HepG2 (cell line): ENCODE data around the gene STARD10.
"Not testable (repeated sequence)": the region's sequence is repeated elsewhere in the genome, so short reads cannot be mapped to it uniquely, and the experiment has no call there.

Experiments
- DMAP1 ChIP-seq: IDR thresholded peaks from 2 replicates; pipeline ENCODE4 v1.6.1; 2016
- HOXA7 ChIP-seq: sonication (generic); formaldehyde crosslinking; IDR thresholded peaks from 2 replicates; pipeline ENCODE4 v1.8.1; 2022; ENCODE audit warnings: mild to moderate bottlenecking, missing genetic modification reagents, moderate library complexity
- MAFK ChIP-seq, 2 experiments: IDR thresholded peaks in 1 of 2; conservative IDR thresholded peaks in 1 of 2; 2 replicates each; pipeline ENCODE4 v1.6.1; 2011; ENCODE audit warnings: improper control_type of control experiment in 2 of 2, low read length in 2 of 2
- RELA ChIP-seq: sonication (generic); formaldehyde crosslinking; IDR thresholded peaks from 2 replicates; pipeline ENCODE4 v1.4.0; 2020; ENCODE audit warnings: missing genetic modification reagents
- SUZ12 ChIP-seq: fragments of 150-350 bp; IDR thresholded peaks from 2 replicates; pipeline ENCODE4 v1.6.1; 2014; ENCODE audit warnings: low read depth, low read length
- TAF1 ChIP-seq: sonication (generic); formaldehyde crosslinking; IDR thresholded peaks from 2 replicates; pipeline ENCODE4 v1.4.0; 2020; ENCODE audit warnings: missing genetic modification reagents
- TCF12 ChIP-seq, 2 experiments: fragments of 450-650 bp in 1 of 2; sonication (generic) in 1 of 2; formaldehyde crosslinking in 1 of 2; IDR thresholded peaks; 2 replicates each; pipeline versions ENCODE4 v1.6.1 to v1.8.0; 2017 to 2022; ENCODE audit warnings: antibody characterized with exemption in 1 of 2, mild to moderate bottlenecking in 1 of 2, missing genetic modification reagents in 1 of 2, moderate library complexity in 1 of 2
- ZBTB39 ChIP-seq: sonication (generic); formaldehyde crosslinking; IDR thresholded peaks from 2 replicates; pipeline ENCODE4 v1.5.0; 2020; ENCODE audit warnings: missing genetic modification reagents
- ZNF747 ChIP-seq: sonication (generic); formaldehyde crosslinking; IDR thresholded peaks from 2 replicates; pipeline ENCODE4 v1.8.1; 2023; ENCODE audit warnings: missing genetic modification reagents, mild to moderate bottlenecking, borderline replicate concordance
- TF ChIP-seq, protein P1 (sequence below): sonication (generic); formaldehyde crosslinking; IDR thresholded peaks from 2 replicates; pipeline ENCODE4 v1.4.0; 2020; ENCODE audit warnings: missing genetic modification reagents
- TF ChIP-seq, protein P2 (sequence below), 2 experiments: sonication (generic) in 1 of 2; formaldehyde crosslinking in 1 of 2; IDR thresholded peaks; 2 replicates each; pipeline versions ENCODE4 v1.4.0 to v1.6.1; 2018 to 2020; ENCODE audit warnings: missing genetic modification reagents in 2 of 2, borderline replicate concordance in 1 of 2, low read depth in 1 of 2, mild to moderate bottlenecking in 1 of 2, missing biosample characterization in 1 of 2
- TF ChIP-seq, protein P3 (sequence below): sonication (generic); formaldehyde crosslinking; IDR thresholded peaks from 2 replicates; pipeline ENCODE4 v1.5.0; 2020; ENCODE audit warnings: mild to moderate bottlenecking, low read depth, missing genetic modification reagents, borderline replicate concordance
- TF ChIP-seq, protein P4 (sequence below): sonication (generic); formaldehyde crosslinking; IDR thresholded peaks from 2 replicates; pipeline ENCODE4 v1.5.0; 2020; ENCODE audit warnings: mild to moderate bottlenecking, missing genetic modification reagents, moderate library complexity

- TF ChIP-seq, protein P1, sequence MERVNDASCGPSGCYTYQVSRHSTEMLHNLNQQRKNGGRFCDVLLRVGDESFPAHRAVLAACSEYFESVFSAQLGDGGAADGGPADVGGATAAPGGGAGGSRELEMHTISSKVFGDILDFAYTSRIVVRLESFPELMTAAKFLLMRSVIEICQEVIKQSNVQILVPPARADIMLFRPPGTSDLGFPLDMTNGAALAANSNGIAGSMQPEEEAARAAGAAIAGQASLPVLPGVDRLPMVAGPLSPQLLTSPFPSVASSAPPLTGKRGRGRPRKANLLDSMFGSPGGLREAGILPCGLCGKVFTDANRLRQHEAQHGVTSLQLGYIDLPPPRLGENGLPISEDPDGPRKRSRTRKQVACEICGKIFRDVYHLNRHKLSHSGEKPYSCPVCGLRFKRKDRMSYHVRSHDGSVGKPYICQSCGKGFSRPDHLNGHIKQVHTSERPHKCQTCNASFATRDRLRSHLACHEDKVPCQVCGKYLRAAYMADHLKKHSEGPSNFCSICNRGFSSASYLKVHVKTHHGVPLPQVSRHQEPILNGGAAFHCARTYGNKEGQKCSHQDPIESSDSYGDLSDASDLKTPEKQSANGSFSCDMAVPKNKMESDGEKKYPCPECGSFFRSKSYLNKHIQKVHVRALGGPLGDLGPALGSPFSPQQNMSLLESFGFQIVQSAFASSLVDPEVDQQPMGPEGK (CRISPR knock-in tag): not testable (repeated sequence)
- TF ChIP-seq, protein P2, sequence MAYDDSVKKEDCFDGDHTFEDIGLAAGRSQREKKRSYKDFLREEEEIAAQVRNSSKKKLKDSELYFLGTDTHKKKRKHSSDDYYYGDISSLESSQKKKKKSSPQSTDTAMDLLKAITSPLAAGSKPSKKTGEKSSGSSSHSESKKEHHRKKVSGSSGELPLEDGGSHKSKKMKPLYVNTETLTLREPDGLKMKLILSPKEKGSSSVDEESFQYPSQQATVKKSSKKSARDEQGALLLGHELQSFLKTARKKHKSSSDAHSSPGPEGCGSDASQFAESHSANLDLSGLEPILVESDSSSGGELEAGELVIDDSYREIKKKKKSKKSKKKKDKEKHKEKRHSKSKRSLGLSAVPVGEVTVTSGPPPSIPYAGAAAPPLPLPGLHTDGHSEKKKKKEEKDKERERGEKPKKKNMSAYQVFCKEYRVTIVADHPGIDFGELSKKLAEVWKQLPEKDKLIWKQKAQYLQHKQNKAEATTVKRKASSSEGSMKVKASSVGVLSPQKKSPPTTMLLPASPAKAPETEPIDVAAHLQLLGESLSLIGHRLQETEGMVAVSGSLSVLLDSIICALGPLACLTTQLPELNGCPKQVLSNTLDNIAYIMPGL (CRISPR knock-in tag; IDR thresholded peaks at IDR 0.05; ENCODE audit: borderline replicate concordance in 1 of 2, low read depth in 1 of 2): not testable (repeated sequence)
- TF ChIP-seq TAF1 (CRISPR knock-in tag); ZBTB39 (CRISPR knock-in tag); ZNF747 (CRISPR knock-in tag); SUZ12; MAFK (conservative IDR thresholded peaks at IDR 0.05 in 1 of 2, IDR thresholded peaks at IDR 0.05 in 1 of 2; ENCODE audit: low read length in 2 of 2); RELA; DMAP1 (CRISPR knock-in tag); TCF12 (IDR thresholded peaks at IDR 0.05); TCF12 (CRISPR knock-in tag; IDR thresholded peaks at IDR 0.05); HOXA7 (CRISPR knock-in tag): not testable (repeated sequence)
- TF ChIP-seq, protein P3, sequence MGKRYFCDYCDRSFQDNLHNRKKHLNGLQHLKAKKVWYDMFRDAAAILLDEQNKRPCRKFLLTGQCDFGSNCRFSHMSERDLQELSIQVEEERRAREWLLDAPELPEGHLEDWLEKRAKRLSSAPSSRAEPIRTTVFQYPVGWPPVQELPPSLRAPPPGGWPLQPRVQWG: not testable (repeated sequence)
- TF ChIP-seq, protein P4, sequence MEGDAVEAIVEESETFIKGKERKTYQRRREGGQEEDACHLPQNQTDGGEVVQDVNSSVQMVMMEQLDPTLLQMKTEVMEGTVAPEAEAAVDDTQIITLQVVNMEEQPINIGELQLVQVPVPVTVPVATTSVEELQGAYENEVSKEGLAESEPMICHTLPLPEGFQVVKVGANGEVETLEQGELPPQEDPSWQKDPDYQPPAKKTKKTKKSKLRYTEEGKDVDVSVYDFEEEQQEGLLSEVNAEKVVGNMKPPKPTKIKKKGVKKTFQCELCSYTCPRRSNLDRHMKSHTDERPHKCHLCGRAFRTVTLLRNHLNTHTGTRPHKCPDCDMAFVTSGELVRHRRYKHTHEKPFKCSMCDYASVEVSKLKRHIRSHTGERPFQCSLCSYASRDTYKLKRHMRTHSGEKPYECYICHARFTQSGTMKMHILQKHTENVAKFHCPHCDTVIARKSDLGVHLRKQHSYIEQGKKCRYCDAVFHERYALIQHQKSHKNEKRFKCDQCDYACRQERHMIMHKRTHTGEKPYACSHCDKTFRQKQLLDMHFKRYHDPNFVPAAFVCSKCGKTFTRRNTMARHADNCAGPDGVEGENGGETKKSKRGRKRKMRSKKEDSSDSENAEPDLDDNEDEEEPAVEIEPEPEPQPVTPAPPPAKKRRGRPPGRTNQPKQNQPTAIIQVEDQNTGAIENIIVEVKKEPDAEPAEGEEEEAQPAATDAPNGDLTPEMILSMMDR (CRISPR knock-in tag): not testable (repeated sequence)
Observed at GRCh38 chr11:72811686-72812085, 17.8 kb upstream of the STARD10 start.
